ENCODE measurements around the gene ADGRF1. TPM values are rescaled to one million over a fixed set of nuclear protein-coding genes. Genes with fewer than 3 reads are reported as not detected.
A peak's percentile ranks its signal among the peaks of the same experiment; 100 is the strongest.

The ADGRF1 gene
- total RNA-seq, 1 donor: not detected

DNA sequence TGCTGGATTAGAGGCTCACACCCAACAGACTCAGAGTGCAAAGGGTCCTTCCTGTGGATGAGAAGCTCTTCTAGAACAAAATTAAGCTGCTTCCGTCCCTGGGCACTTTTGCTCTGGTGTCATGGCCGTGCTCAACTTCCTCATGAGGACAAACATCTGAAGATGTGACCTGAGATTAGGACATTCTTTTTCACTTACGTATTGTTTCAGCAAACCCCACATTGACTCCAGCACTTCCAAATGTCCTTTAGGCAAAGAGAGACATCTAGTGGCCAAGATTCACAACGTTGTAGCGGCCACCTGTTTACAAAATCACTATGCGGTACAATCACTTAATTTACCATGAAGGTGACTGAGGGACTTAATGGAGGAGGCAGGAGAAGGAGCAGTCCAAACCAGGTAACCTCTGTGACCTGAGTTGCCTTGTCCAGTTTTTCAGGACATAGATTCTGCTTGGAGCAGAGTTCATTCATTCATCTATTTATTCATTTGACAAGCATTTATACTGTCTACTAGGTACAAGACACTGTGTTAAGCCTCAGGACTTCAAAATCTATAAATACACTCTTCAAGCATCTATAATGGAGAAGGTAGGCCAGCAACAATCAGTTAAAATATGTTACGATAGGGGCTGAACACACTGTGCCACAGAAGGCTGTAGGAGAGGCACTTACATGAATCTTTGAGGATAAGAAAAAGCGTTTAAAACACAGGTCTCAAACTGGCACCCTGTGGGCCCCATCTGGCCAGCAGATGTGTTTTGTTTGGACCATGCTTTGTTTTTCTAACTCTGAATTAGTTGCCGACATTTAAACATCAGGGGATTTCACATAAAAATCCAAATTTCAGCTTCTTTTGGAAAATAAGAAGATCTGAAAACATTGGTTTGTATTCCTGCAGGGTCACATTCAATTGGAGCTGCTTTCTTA is 5.6 kb upstream of the ADGRF1 start:
- DNase-seq (ENCODE audit: low read depth): peak; percentile 83
- H3K4me3 ChIP-seq (ENCODE audit: low read depth, low read length): no peak overlapping the region
- TF ChIP-seq, protein P1, sequence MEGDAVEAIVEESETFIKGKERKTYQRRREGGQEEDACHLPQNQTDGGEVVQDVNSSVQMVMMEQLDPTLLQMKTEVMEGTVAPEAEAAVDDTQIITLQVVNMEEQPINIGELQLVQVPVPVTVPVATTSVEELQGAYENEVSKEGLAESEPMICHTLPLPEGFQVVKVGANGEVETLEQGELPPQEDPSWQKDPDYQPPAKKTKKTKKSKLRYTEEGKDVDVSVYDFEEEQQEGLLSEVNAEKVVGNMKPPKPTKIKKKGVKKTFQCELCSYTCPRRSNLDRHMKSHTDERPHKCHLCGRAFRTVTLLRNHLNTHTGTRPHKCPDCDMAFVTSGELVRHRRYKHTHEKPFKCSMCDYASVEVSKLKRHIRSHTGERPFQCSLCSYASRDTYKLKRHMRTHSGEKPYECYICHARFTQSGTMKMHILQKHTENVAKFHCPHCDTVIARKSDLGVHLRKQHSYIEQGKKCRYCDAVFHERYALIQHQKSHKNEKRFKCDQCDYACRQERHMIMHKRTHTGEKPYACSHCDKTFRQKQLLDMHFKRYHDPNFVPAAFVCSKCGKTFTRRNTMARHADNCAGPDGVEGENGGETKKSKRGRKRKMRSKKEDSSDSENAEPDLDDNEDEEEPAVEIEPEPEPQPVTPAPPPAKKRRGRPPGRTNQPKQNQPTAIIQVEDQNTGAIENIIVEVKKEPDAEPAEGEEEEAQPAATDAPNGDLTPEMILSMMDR (IDR thresholded peaks at IDR 0.05; ENCODE audit: insufficient read depth, low read length): peak; percentile 78

DNA sequence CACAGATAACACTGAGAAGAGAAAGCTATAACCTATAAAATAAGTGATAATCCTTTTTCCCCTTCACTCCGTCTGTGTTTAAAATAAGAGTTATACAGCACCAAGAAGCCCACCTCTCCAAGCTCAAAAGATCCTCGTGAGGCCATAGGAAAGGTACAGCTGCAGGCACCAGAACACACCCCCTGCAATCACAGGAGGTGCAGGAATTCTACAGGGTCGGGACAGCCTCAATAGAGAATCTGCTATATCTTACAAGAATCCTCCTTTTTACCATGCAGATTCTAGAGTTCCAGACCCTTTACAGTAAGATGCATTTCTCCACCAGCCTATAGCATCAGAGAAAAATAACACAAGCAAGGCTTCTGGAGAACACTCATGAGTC is 5.0 kb upstream of the ADGRF1 start:
- H3K4me3 ChIP-seq (ENCODE audit: low read depth, low read length): no peak overlapping the region
- TF ChIP-seq, protein P1 (IDR thresholded peaks at IDR 0.05; ENCODE audit: insufficient read depth, low read length): no peak
- no peak for DNase-seq (ENCODE audit: low read depth)

- no peak for DNase-seq (ENCODE audit: low read depth)
- TF ChIP-seq, protein P1 (IDR thresholded peaks at IDR 0.05; ENCODE audit: insufficient read depth, low read length): no peak
- no peak overlapping the region for H3K4me3 ChIP-seq (ENCODE audit: low read depth, low read length)
Measured at GRCh38 chr6:47044397-47044796, 2.3 kb upstream of the ADGRF1 start.

- no peak for DNase-seq (ENCODE audit: low read depth)
- TF ChIP-seq, protein P1 (IDR thresholded peaks at IDR 0.05; ENCODE audit: insufficient read depth, low read length): no peak
- no peak overlapping the region for H3K4me3 ChIP-seq (ENCODE audit: low read depth, low read length)
Measured at GRCh38 chr6:47043286-47043685, 1.2 kb upstream of the ADGRF1 start.

DNA sequence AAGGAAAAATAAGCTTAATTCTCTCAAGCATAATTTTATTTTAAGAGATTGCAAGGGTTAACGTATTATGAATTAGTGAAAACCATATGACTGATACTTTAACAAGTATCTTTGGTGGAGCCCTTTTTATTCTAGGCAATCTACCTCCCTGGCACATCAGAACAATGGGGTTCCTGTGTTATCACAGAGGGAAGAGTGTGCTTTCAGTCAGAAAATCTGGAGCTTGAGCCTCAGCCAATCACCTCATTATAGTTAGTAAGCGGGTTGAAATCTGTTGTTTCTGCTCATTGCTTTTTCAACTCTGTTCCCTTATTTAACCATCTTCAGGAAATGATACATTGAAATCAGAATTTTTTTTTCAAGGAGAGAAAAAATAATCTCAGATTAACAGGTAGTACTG is 391 bp downstream of the ADGRF1 start:
- no peak for DNase-seq (ENCODE audit: low read depth)
- H3K4me3 ChIP-seq (ENCODE audit: low read depth, low read length): no peak overlapping the region
- TF ChIP-seq, protein P1 (IDR thresholded peaks at IDR 0.05; ENCODE audit: insufficient read depth, low read length): no peak

GRCh38 chr6:47034926-47035325 is 7.2 kb downstream of the ADGRF1 start:
- DNase-seq (ENCODE audit: low read depth): peak; percentile 93

More at GRCh38 chr6:47034926-47035325, 7.2 kb downstream of the ADGRF1 start:
- TF ChIP-seq, protein P1 (IDR thresholded peaks at IDR 0.05; ENCODE audit: insufficient read depth, low read length): no peak
- H3K4me3 ChIP-seq (ENCODE audit: low read depth, low read length): no peak overlapping the region
